GM23338 (cell line): ENCODE results near the gene SLC6A3. TPM values are rescaled to one million over a fixed set of nuclear protein-coding genes. Genes with fewer than 3 reads are reported as not detected.

Experiments used
- ATAC-seq: fragments of 200-7000 bp; cut with Tn5 transposase; 3 replicates; pipeline ENCODE4 v1.9.1; 2020
- DNase-seq: peaks from one replicate; pipeline ENCODE4 v3.0.0-alpha.2; 2015; ENCODE audit warnings: low spot score
- H2AFZ ChIP-seq: fragments of 200-600 bp; sonication (generic); 2 replicates; pipeline ENCODE4 v1.8.0; 2016; ENCODE audit warnings: antibody characterized with exemption, mild to moderate bottlenecking, moderate library complexity
- H3F3A ChIP-seq: fragments of 200-600 bp; sonication (generic); replicated peaks from 2 replicates; pipeline ENCODE4 v1.8.0; 2017; ENCODE audit warnings: antibody characterized with exemption, mixed run types, low read depth
- H3K27ac ChIP-seq: fragments of 200-600 bp; sonication (generic); 2 replicates; pipeline ENCODE4 v1.6.1; 2016; ENCODE audit warnings: low read depth
- H3K27me3 ChIP-seq: fragments of 200-600 bp; sonication (generic); 2 replicates; pipeline ENCODE4 v1.8.0; 2016; ENCODE audit warnings: mild to moderate bottlenecking, mixed run types, moderate library complexity; ENCODE audit not compliant: insufficient read depth
- H3K36me3 ChIP-seq: fragments of 200-600 bp; sonication (generic); 2 replicates; pipeline ENCODE4 v1.8.0; 2016; ENCODE audit warnings: mild to moderate bottlenecking; ENCODE audit not compliant: insufficient read depth
- H3K4me1 ChIP-seq: fragments of 200-600 bp; sonication (generic); 2 replicates; pipeline ENCODE4 v1.8.0; 2016; ENCODE audit warnings: mild to moderate bottlenecking, moderate library complexity; ENCODE audit not compliant: insufficient read depth
- H3K4me2 ChIP-seq: fragments of 200-600 bp; sonication (generic); 2 replicates; pipeline ENCODE4 v1.7.1; 2017; ENCODE audit warnings: mixed run types
- H3K4me3 ChIP-seq: fragments of 200-600 bp; sonication (generic); 2 replicates; pipeline ENCODE4 v1.6.1; 2016; ENCODE audit warnings: mixed run types
- H3K79me2 ChIP-seq: fragments of 200-600 bp; sonication (generic); replicated peaks from 2 replicates; pipeline ENCODE4 v1.8.0; 2017; ENCODE audit warnings: mild to moderate bottlenecking; ENCODE audit not compliant: insufficient read depth
- H3K9me2 ChIP-seq: fragments of 200-600 bp; sonication (generic); 2 replicates; pipeline ENCODE4 v1.8.0; 2017; ENCODE audit not compliant: insufficient read depth
- H4K20me1 ChIP-seq: fragments of 200-600 bp; sonication (generic); replicated peaks from 2 replicates; pipeline ENCODE4 v1.8.0; 2017; ENCODE audit warnings: mild to moderate bottlenecking; ENCODE audit not compliant: insufficient read depth
- H3K27ac Mint-ChIP-seq: 2 replicates; pipeline ENCODE4 v1.8.0; 2020; ENCODE audit warnings: inconsistent platforms, mild to moderate bottlenecking, moderate library complexity, mixed read lengths
- H3K27me3 Mint-ChIP-seq: 3 replicates; pipeline ENCODE4 v1.8.0; 2022; ENCODE audit warnings: low read depth, mild to moderate bottlenecking, moderate library complexity, mixed read lengths, inconsistent platforms; ENCODE audit not compliant: insufficient read depth, poor library complexity
- H3K36me3 Mint-ChIP-seq: 3 replicates; pipeline ENCODE4 v1.8.0; 2021; ENCODE audit warnings: low read depth, mild to moderate bottlenecking, inconsistent platforms, moderate library complexity, mixed read lengths
- H3K4me1 Mint-ChIP-seq: 3 replicates; pipeline ENCODE4 v1.8.0; 2020; ENCODE audit warnings: mild to moderate bottlenecking, inconsistent platforms, mixed read lengths
- H3K4me3 Mint-ChIP-seq: 3 replicates; pipeline ENCODE4 v1.8.0; 2021; ENCODE audit warnings: moderate library complexity, mild to moderate bottlenecking, inconsistent platforms, mixed read lengths
- H3K9me3 Mint-ChIP-seq: 3 replicates; pipeline ENCODE4 v1.8.0; 2020; ENCODE audit warnings: moderate library complexity, mild to moderate bottlenecking, inconsistent platforms, mixed read lengths
- CREB1 ChIP-seq: fragments of 250-450 bp; sonication (Bioruptor Pico); IDR thresholded peaks from 2 replicates; pipeline ENCODE4 v1.5.0; 2020; ENCODE audit warnings: low read depth, mild to moderate bottlenecking, moderate library complexity
- CTCF ChIP-seq, 2 experiments: fragments of 200-600 bp in 1 of 2; sonication (generic) in 1 of 2; conservative IDR thresholded peaks; 2 replicates each; pipeline versions ENCODE4 v1.5.1 to v1.6.1; 2016 to 2017; ENCODE audit warnings: antibody characterized with exemption in 2 of 2, low read depth in 2 of 2, mild to moderate bottlenecking in 2 of 2, moderate library complexity in 1 of 2
- EZH2 ChIP-seq: fragments of 200-600 bp; sonication (generic); IDR thresholded peaks from one replicate; pipeline ENCODE4 v1.8.0; 2017; ENCODE audit warnings: antibody characterized with exemption, mild to moderate bottlenecking, low read depth; ENCODE audit not compliant: unreplicated experiment
- EZH2phosphoT487 ChIP-seq: fragments of 200-600 bp; sonication (generic); IDR thresholded peaks from one replicate; pipeline ENCODE4 v1.8.1; 2018; ENCODE audit warnings: antibody characterized with exemption; ENCODE audit not compliant: unreplicated experiment
- JUNB ChIP-seq: IDR thresholded peaks from one replicate; pipeline ENCODE4 v1.6.1; 2016; ENCODE audit warnings: antibody characterized with exemption; ENCODE audit not compliant: unreplicated experiment
- POLR2AphosphoS5 ChIP-seq: IDR thresholded peaks from 2 replicates; pipeline ENCODE4 v1.6.1; 2016; ENCODE audit warnings: antibody characterized with exemption, low read depth
- REST ChIP-seq: IDR thresholded peaks from one replicate; pipeline ENCODE4 v1.6.1; 2018; ENCODE audit warnings: antibody characterized with exemption; ENCODE audit not compliant: unreplicated experiment
- STAT1 ChIP-seq: IDR thresholded peaks from one replicate; pipeline ENCODE4 v1.6.1; 2016; ENCODE audit warnings: antibody characterized with exemption; ENCODE audit not compliant: unreplicated experiment
- ZNF114 ChIP-seq: fragments of 250-450 bp; sonication (Bioruptor Pico); IDR thresholded peaks from 2 replicates; pipeline ENCODE4 v1.5.0; 2020; ENCODE audit warnings: mild to moderate bottlenecking, moderate library complexity
- ZNF331 ChIP-seq: fragments of 250-450 bp; sonication (Bioruptor Pico); IDR thresholded peaks from 2 replicates; pipeline ENCODE4 v1.5.0; 2020; ENCODE audit warnings: low read depth, mild to moderate bottlenecking, moderate library complexity
- ZNF462 ChIP-seq: fragments of 250-450 bp; sonication (Bioruptor Pico); IDR thresholded peaks from 2 replicates; pipeline ENCODE4 v1.5.0; 2020; ENCODE audit warnings: mild to moderate bottlenecking, moderate library complexity
- polyA plus RNA-seq: library from polyadenylated mRNA; unstranded; fragments of >200 nt; fragmentation: Nextera tagmentation; extraction: Ambion mirVana; gene quantifications from 2 replicates; pipeline ENCODE4 v1.2.1, GENCODE V29; 2016
- total RNA-seq: library from RNA; depleted of rRNA; stranded (reverse); fragments of >200 nt; shearing (Covaris generic); gene quantifications from 2 replicates; pipeline ENCODE4 v1.2.3, GENCODE V29; 2014

The SLC6A3 gene
- total and polyA plus RNA-seq, 2 experiments from 2014 or later = 0.76 to 1.0 TPM

DNA sequence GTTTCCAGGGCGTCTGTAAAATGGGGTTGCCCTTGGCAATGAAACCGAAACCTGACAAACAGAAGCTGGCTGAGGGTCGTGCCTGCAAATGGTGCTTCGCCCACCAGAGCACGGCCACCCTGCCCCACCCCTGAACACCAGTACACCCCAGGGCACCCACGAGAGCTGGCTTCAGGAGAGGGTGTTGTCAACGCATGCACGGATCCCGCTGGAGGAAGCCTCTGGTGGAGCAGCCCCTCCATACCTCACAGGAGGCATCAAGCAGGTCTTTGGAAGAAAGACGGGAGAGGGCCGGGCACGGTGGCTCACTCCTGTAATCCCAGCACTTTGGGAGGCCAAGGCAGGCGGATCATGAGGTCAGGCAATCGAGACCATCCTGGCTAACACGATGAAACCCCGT lies 8.6 kb downstream of the SLC6A3 start (continued):
- TF ChIP-seq EZH2phosphoT487 (no peak), ZNF331 (CRISPR knock-in tag) (no peak), CREB1 (CRISPR knock-in tag) (no peak), REST (no peak), STAT1 (no peak)

GRCh38 chr5:1436036-1436435 lies 9.2 kb downstream of the SLC6A3 start:
- DNase-seq (no peak), ATAC-seq (no peak)
- peaks cover 13% of the 10 kb centered on the region for H3K27me3 Mint-ChIP-seq
- Histone ChIP-seq H3K27ac (no peak overlapping the region), H3K79me2 (no peaks in the 10 kb centered on the region), H3K9me2 (peaks cover 8% of the 10 kb centered on the region), H3K27me3 (no peaks in the 10 kb centered on the region), H2AFZ (no peak overlapping the region), H3F3A (no peaks in the 10 kb centered on the region), H3K36me3 (no peaks in the 10 kb centered on the region), H4K20me1 (no peaks in the 10 kb centered on the region), H3K4me3 (no peak overlapping the region), H3K4me2 (no peak overlapping the region), H3K4me1 (no peaks in the 10 kb centered on the region)
- peaks cover 7% of the 10 kb centered on the region; the same call in 2 of the 3 replicates for H3K36me3 Mint-ChIP-seq
- no peak for TF ChIP-seq CREB1 (CRISPR knock-in tag)
- TF ChIP-seq JUNB = no peak
- no peak for TF ChIP-seq EZH2
- TF ChIP-seq ZNF462 (CRISPR knock-in tag) = no peak
- no peak for TF ChIP-seq ZNF114 (CRISPR knock-in tag)
- no peak for TF ChIP-seq ZNF331 (CRISPR knock-in tag)
- TF ChIP-seq CTCF (conservative IDR thresholded peaks at IDR 0.05; ENCODE audit: low read depth in 2 of 2) = no peak
- TF ChIP-seq EZH2phosphoT487 = no peak
- no peak for TF ChIP-seq POLR2AphosphoS5
- H3K9me3 Mint-ChIP-seq = peaks cover 26% of the 10 kb centered on the region
- H3K27ac Mint-ChIP-seq = no peak overlapping the region
- H3K4me3 Mint-ChIP-seq = no peak overlapping the region
- no peaks in the 10 kb centered on the region; the same call in 2 of the 3 replicates for H3K4me1 Mint-ChIP-seq
